Keratinocyte (primary cell): ENCODE results near the gene OLFML2B. TPM values are rescaled to one million over a fixed set of nuclear protein-coding genes. Genes with fewer than 3 reads are reported as not detected.

Source experiments
- DNase-seq: peaks from one replicate; pipeline ENCODE4 v3.0.0-alpha.2; 2011; ENCODE audit warnings: low read depth, missing footprints, low spot score
- FAIRE-seq: peaks from 2 replicates; lab custom pipeline; 2011; peaks lifted over from hg19 to GRCh38; lab: Jason Lieb, UNC
- H2AFZ ChIP-seq: 2 replicates; pipeline ENCODE4 v1.6.0; 2012; ENCODE audit warnings: low read length, control low read depth, inconsistent platforms; ENCODE audit not compliant: control insufficient read depth
- H3K27ac ChIP-seq: 2 replicates; pipeline ENCODE4 v1.5.1; 2011; ENCODE audit warnings: low read length; ENCODE audit not compliant: control insufficient read depth, insufficient read depth
- H3K27me3 ChIP-seq: 3 replicates; pipeline ENCODE4 v1.6.0; 2011; ENCODE audit warnings: low read length; ENCODE audit not compliant: control insufficient read depth, insufficient read depth; ENCODE audit errors: extremely low read depth
- H3K36me3 ChIP-seq, 2 experiments: 2 replicates in 1 of 2; 3 replicates in 1 of 2; pipeline ENCODE4 v1.5.1; 2011; ENCODE audit warnings: low read length in 2 of 2, mild to moderate bottlenecking in 1 of 2; ENCODE audit not compliant: control insufficient read depth in 2 of 2, insufficient read depth in 2 of 2; ENCODE audit errors: extremely low read depth in 1 of 2
- H3K4me1 ChIP-seq: 3 replicates; pipeline ENCODE4 v1.5.1; 2011; ENCODE audit warnings: low read length; ENCODE audit not compliant: control insufficient read depth, insufficient read depth; ENCODE audit errors: extremely low read depth
- H3K4me2 ChIP-seq: 3 replicates; pipeline ENCODE4 v1.6.0; 2011; ENCODE audit warnings: low read depth, low read length; ENCODE audit not compliant: control insufficient read depth, insufficient read depth; ENCODE audit errors: extremely low read depth
- H3K4me3 ChIP-seq, 3 experiments: fragments of 200-600 bp in 1 of 3; sonication (generic) in 1 of 3; 2 replicates in 2 of 3; 3 replicates in 1 of 3; pipeline ENCODE4 v1.5.1; 2011 to 2016; ENCODE audit warnings: low read length in 3 of 3, mild to moderate bottlenecking in 3 of 3, control low read depth in 2 of 3, inconsistent platforms in 1 of 3, low read depth in 1 of 3, mixed read lengths in 1 of 3, mixed run types in 1 of 3, moderate library complexity in 1 of 3; ENCODE audit not compliant: control insufficient read depth in 2 of 3, insufficient read depth in 2 of 3; ENCODE audit errors: extremely low read depth in 1 of 3
- H3K79me2 ChIP-seq: 2 replicates; pipeline ENCODE4 v1.6.0; 2012; ENCODE audit warnings: low read length; ENCODE audit not compliant: control insufficient read depth, insufficient read depth
- H3K9ac ChIP-seq: 3 replicates; pipeline ENCODE4 v1.6.0; 2011; ENCODE audit warnings: low read length; ENCODE audit not compliant: control insufficient read depth, insufficient read depth; ENCODE audit errors: extremely low read depth
- H3K9me1 ChIP-seq: 3 replicates; pipeline ENCODE4 v1.6.0; 2011; ENCODE audit warnings: low read length; ENCODE audit not compliant: control insufficient read depth, insufficient read depth; ENCODE audit errors: extremely low read depth
- H3K9me3 ChIP-seq: 2 replicates; pipeline ENCODE4 v1.5.1; 2012; ENCODE audit warnings: low read depth, low read length; ENCODE audit not compliant: control insufficient read depth
- H4K20me1 ChIP-seq: 3 replicates; pipeline ENCODE4 v1.6.0; 2011; ENCODE audit warnings: low read length; ENCODE audit not compliant: control insufficient read depth, insufficient read depth; ENCODE audit errors: extremely low read depth
- EZH2 ChIP-seq: IDR thresholded peaks from one replicate; pipeline ENCODE4 v1.6.1; 2012; ENCODE audit warnings: inconsistent platforms, mild to moderate bottlenecking, low read length, moderate library complexity
- dilution Hi-C: fragments of 300-500 bp; cut with MboI; formaldehyde crosslinking; loops from one replicate; pipeline ENCODE4 v1.7.0; 2020; ENCODE audit warnings: low sequenced_read_pairs; ENCODE audit not compliant: extremely low pct_ligation_motif_present
- polyA plus RNA-seq, 5 experiments: library from polyadenylated mRNA; depleted of rRNA in 3 of 5; stranded (reverse) in 3 of 5; stranded (forward) in 1 of 5; unstranded in 1 of 5; fragments of >200 nt; gene quantifications; 1 replicate in 1 of 5; 2 replicates in 3 of 5; 3 replicates in 1 of 5; pipeline versions ENCODE4 v1.2.1 to v1.2.3, GENCODE V29; 2011 to 2012; ENCODE audit warnings: missing spikeins in 2 of 5, low read depth in 1 of 5, low replicate concordance in 1 of 5
- TF ChIP-seq, protein P1 (sequence below), 3 experiments: IDR thresholded peaks in 1 of 3; conservative IDR thresholded peaks in 1 of 3; optimal IDR thresholded peaks in 1 of 3; 2 replicates in 2 of 3; 3 replicates in 1 of 3; pipeline versions ENCODE3 to v1.5.1; 2011; ENCODE audit warnings: low read length in 3 of 3, mild to moderate bottlenecking in 3 of 3, moderate library complexity in 2 of 3, control low read depth in 1 of 3, inconsistent platforms in 1 of 3; ENCODE audit not compliant: insufficient read depth in 2 of 3; ENCODE audit errors: extremely low read depth in 1 of 3

The OLFML2B gene
- polyA plus RNA-seq, 1 donor (not counting 4 experiments of a cell fraction or from before 2014, with no cell fraction given) = not detected

DNA sequence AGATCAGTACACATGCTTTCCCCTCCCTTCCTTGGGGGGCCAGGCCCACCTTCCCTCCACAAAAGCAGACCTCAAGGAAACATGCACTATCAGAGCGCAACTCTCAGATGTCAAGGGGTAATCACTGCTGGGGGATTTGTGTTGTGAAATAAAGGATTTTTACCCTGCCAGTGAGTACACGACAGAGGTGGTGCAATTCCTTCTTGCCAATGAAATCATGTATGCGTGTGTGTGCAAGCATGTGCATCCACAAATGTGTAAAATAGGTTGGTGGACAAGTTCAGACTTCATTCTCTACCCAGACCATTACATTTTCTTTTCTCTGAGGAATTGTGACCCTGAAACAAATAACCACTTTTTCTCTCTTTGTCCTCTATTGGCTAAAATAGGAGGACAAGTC, 36.1 kb upstream of the OLFML2B start:
- Histone ChIP-seq H4K20me1 (no peaks in the 10 kb centered on the region), H3K36me3 (no peaks in the 10 kb centered on the region), H3K9me1 (no peaks in the 10 kb centered on the region), H3K4me2 (no peak overlapping the region), H3K27me3 (no peaks in the 10 kb centered on the region), H2AFZ (no peak overlapping the region), H3K9ac (no peak overlapping the region), H3K27ac (no peak overlapping the region), H3K4me3 (no peak overlapping the region), H3K4me1 (peaks cover 7% of the 10 kb centered on the region), H3K9me3 (no peaks in the 10 kb centered on the region), H3K79me2 (no peaks in the 10 kb centered on the region)
- dilution Hi-C loops = no loop called here
- no peak for FAIRE-seq
- no peak for DNase-seq
- TF ChIP-seq, protein P1, sequence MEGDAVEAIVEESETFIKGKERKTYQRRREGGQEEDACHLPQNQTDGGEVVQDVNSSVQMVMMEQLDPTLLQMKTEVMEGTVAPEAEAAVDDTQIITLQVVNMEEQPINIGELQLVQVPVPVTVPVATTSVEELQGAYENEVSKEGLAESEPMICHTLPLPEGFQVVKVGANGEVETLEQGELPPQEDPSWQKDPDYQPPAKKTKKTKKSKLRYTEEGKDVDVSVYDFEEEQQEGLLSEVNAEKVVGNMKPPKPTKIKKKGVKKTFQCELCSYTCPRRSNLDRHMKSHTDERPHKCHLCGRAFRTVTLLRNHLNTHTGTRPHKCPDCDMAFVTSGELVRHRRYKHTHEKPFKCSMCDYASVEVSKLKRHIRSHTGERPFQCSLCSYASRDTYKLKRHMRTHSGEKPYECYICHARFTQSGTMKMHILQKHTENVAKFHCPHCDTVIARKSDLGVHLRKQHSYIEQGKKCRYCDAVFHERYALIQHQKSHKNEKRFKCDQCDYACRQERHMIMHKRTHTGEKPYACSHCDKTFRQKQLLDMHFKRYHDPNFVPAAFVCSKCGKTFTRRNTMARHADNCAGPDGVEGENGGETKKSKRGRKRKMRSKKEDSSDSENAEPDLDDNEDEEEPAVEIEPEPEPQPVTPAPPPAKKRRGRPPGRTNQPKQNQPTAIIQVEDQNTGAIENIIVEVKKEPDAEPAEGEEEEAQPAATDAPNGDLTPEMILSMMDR (optimal IDR thresholded peaks at IDR 0.05 in 1 of 3, IDR thresholded peaks at IDR 0.05 in 1 of 3, conservative IDR thresholded peaks at IDR 0.05 in 1 of 3; ENCODE audit: extremely low read depth in 1 of 3, insufficient read depth in 2 of 3, low read length in 3 of 3) = no peak
- no peak for TF ChIP-seq EZH2

GRCh38 chr1:162056579-162056978, 32.9 kb upstream of the OLFML2B start:
- Histone ChIP-seq H4K20me1 (no peaks in the 10 kb centered on the region), H3K27ac (no peak overlapping the region), H3K4me2 (no peak overlapping the region), H3K9ac (no peak overlapping the region), H3K36me3 (no peaks in the 10 kb centered on the region), H3K27me3 (no peaks in the 10 kb centered on the region), H3K9me3 (no peaks in the 10 kb centered on the region), H3K4me3 (no peak overlapping the region), H2AFZ (no peak overlapping the region), H3K9me1 (no peaks in the 10 kb centered on the region), H3K79me2 (no peaks in the 10 kb centered on the region), H3K4me1 (peaks cover 7% of the 10 kb centered on the region)
- dilution Hi-C loops = no loop called here
- FAIRE-seq = no peak
- TF ChIP-seq, protein P1 (optimal IDR thresholded peaks at IDR 0.05 in 1 of 3, IDR thresholded peaks at IDR 0.05 in 1 of 3, conservative IDR thresholded peaks at IDR 0.05 in 1 of 3; ENCODE audit: extremely low read depth in 1 of 3, insufficient read depth in 2 of 3, low read length in 3 of 3) = no peak
- TF ChIP-seq EZH2 = no peak
- no peak for DNase-seq
